GM20431 (cell line): ENCODE results near the gene FAM53B.
"Not testable (repeated sequence)": the region's sequence is repeated elsewhere in the genome, so short reads cannot be mapped to it uniquely, and the experiment has no call there.

Source experiments
- in situ Hi-C: fragments of 300-500 bp; cut with MseI, MboI; formaldehyde crosslinking; loops from one replicate; pipeline ENCODE4 v1.15.0; 2020; ENCODE audit warnings: low sequenced_read_pairs; ENCODE audit not compliant: unreplicated experiment

FAM53B gene

GRCh38 chr10:124621637-124622036 lies 122.5 kb downstream of the FAM53B start:
- in situ Hi-C loops = no loop called here

- in situ Hi-C loops = no loop called here
These were observed 124.2 kb downstream of the FAM53B start for GRCh38 chr10:124619802-124620490.

- in situ Hi-C loops = no loop called here
These were observed 125.0 kb downstream of the FAM53B start for GRCh38 chr10:124619195-124619594.

DNA sequence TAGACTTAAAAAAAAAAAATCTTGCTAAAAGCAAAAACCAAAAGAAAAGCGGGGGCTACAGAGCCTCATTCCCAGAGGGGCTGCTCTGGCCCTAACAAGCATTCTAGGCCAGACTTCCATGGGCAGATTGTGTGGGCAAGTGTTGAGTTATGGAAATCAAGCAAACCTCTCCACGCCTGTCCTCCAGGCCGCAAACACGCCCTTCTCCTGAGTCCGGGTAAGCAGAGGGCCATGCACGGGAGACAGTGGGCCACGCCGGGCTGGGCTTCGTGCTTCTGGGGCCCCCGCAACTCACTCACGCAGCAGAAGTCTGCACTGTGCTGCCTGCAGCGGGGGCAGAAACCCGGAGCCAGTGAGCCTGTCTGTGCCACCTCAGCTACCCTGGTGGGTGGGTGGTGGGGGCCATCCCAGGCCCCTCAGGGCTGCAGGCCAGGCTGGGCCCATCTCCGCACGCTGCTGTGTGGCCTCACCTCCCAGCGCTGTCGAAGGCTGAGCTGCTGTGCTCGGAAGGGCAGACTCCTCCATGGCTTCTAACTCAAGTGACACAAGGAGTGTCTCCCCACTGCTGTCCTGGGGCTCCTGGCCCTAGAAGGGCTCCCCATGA lies 125.6 kb downstream of the FAM53B start:
- in situ Hi-C loops = no loop called here

DNA sequence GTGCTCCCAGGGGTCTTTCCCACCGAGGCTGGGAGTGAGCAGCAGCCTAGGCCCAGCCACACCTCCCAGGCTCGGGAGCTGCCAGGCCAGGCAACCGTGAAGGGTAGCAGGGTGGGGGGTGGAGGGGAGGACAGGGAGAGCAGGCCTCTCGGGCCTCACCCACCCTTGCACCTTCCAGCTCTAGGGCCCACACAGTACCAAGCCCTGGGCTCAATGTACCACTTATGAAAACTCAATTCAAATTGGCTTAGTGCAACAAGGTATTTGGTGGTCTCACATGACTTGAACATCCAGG lies 127.4 kb downstream of the FAM53B start:
- in situ Hi-C loops = no loop called here

- in situ Hi-C loops = no loop called here
These were observed 127.9 kb downstream of the FAM53B start for GRCh38 chr10:124616040-124616835.

GRCh38 chr10:124615259-124615658 lies 128.9 kb downstream of the FAM53B start:
- in situ Hi-C loops = no loop called here

GRCh38 chr10:124614003-124614659 lies 130.0 kb downstream of the FAM53B start:
- in situ Hi-C loops = no loop called here

DNA sequence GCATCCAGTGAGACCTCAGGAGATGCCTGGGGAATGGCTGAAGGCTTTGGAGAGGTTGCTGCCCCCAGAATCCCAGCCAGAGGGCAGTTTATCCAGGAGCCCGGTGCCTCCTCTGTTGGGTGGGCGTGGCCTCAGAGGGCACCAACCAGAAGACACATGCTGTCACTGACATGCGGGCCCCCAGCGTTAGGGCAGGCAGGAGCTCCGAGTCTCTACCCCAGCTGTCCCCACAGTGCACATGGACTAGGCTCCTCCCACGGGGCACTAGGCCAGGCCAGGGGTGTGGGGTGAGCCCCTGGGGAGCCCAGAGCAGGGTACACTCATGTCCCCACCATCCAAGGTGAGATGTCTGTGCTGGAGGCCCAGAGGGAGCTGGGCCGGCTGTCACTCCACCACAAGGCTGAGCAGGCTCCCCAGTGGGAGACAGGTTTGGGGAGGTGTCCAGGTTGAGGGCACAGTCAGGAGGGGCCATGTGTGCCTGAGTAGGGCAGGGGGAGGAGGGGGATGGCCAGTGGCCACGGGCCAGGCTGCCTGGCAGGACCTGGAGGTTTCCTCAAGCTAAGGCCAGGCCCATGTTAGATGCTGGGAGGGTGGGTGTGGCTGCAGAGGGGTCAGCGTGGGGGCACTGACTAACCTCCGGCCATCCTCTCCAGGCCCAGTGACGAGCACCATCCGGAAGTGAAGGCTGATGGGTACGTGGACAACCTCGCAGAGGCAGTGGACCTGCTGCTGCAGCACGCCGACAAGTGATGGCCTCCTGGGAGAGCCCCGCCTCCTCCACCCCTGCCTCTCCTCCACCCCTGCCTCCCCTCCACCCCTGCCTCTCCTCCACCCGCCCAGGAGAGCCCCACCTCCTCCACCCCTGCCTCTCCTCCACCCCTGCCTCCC lies 131.3 kb downstream of the FAM53B start:
- in situ Hi-C loops = no loop called here

GRCh38 chr10:124611738-124612137 lies 132.4 kb downstream of the FAM53B start:
- in situ Hi-C loops = no loop called here

DNA sequence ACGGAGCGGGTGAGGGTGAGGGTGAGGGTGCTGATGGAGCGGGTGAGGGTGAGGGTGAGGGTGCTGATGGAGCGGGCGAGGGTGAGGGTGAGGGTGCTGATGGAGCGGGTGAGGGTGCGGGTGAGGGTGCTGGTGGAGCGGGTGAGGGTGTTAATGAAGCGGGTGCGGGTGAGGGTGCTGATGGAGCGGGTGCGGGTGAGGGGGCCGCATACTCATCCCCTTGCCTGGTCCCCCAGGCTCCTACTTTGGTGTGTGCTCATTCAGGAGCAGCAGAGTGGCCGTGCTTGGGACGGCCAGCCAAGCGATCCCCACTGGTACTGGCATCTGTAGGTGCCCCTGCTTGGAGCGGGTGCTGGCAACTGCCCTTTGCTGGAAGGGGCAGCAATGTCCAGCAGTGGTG lies 133.3 kb downstream of the FAM53B start:
- in situ Hi-C loops = not testable (repeated sequence)

DNA sequence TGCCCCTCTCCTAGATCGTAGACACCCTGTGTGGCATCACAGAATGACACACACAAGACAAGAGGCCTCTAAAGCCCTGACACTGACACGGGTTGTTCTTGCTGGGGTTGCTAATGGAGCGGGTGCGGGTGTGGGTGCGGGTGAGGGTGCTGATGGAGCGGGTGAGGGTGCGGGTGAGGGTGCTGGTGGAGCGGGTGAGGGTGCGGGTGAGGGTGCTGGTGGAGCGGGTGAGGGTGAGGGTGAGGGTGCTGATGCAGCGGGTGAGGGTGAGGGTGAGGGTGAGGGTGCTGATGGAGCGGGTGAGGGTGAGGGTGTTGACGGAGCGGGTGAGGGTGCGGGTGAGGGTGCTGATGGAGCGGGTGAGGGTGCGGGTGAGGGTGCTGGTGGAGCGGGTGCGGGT lies 134.0 kb downstream of the FAM53B start:
- in situ Hi-C loops = not testable (repeated sequence)

DNA sequence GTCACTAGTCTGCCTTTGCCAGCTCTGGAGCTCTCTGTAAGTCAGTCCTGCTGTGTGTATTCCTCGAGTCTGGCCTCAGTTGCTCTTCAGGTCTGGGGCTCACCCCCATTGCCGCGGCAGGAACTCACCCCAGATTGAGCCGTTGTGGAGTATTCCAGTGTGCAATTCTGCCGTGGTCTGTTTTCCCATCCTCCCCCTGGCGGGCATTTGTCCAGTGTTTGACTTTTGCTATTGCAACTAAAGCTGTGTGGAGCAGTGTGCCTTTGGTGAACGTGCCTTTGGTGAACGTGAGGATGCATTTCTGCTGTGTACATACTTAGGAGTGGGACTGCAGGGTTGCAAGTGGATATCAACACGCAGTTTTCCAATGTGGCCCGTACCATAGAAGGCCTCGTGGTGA lies 134.5 kb downstream of the FAM53B start:
- in situ Hi-C loops = no loop called here

GRCh38 chr10:124608093-124608721 lies 136.0 kb downstream of the FAM53B start:
- in situ Hi-C loops = no loop called here

GRCh38 chr10:124607693-124608092 lies 136.5 kb downstream of the FAM53B start:
- in situ Hi-C loops = no loop called here

GRCh38 chr10:124606822-124607221 lies 137.4 kb downstream of the FAM53B start:
- in situ Hi-C loops = no loop called here

GRCh38 chr10:124605856-124606812 lies 138.0 kb downstream of the FAM53B start:
- in situ Hi-C loops = no loop called here

- in situ Hi-C loops = no loop called here
These were observed 138.7 kb downstream of the FAM53B start for GRCh38 chr10:124605481-124605855.

GRCh38 chr10:124605001-124605370 lies 139.2 kb downstream of the FAM53B start:
- in situ Hi-C loops = no loop called here
